GM19035 (cell line): ENCODE measurements around the gene SLC25A42.
"Not testable (repeated sequence)": the region's sequence is repeated elsewhere in the genome, so short reads cannot be mapped to it uniquely, and the experiment has no call there.

ENCODE experiments used
- ATAC-seq: cut with Tn5 transposase; IDR thresholded peaks from one replicate; pipeline ENCODE4 v1.9.1; 2021; ENCODE audit not compliant: unreplicated experiment

Gene SLC25A42

GRCh38 chr19:19102566-19102965 lies 38.8 kb downstream of the SLC25A42 start:
- not testable (repeated sequence) for ATAC-seq

- no peak for ATAC-seq
These were observed 39.4 kb downstream of the SLC25A42 start for GRCh38 chr19:19103167-19103566.

GRCh38 chr19:19105365-19106055 lies 41.7 kb downstream of the SLC25A42 start:
- ATAC-seq = no peak

GRCh38 chr19:19106056-19106551 lies 42.3 kb downstream of the SLC25A42 start:
- ATAC-seq = no peak

- not testable (repeated sequence) for ATAC-seq
These were observed 43.1 kb downstream of the SLC25A42 start for GRCh38 chr19:19106938-19107337.

- no peak for ATAC-seq
These were observed 43.9 kb downstream of the SLC25A42 start for GRCh38 chr19:19107654-19108053.

GRCh38 chr19:19109601-19110000 lies 45.8 kb downstream of the SLC25A42 start:
- ATAC-seq = no peak

- no peak for ATAC-seq
These were observed 46.8 kb downstream of the SLC25A42 start for GRCh38 chr19:19110410-19111135.

- ATAC-seq = no peak
These were observed 47.5 kb downstream of the SLC25A42 start for GRCh38 chr19:19111136-19111835.

DNA sequence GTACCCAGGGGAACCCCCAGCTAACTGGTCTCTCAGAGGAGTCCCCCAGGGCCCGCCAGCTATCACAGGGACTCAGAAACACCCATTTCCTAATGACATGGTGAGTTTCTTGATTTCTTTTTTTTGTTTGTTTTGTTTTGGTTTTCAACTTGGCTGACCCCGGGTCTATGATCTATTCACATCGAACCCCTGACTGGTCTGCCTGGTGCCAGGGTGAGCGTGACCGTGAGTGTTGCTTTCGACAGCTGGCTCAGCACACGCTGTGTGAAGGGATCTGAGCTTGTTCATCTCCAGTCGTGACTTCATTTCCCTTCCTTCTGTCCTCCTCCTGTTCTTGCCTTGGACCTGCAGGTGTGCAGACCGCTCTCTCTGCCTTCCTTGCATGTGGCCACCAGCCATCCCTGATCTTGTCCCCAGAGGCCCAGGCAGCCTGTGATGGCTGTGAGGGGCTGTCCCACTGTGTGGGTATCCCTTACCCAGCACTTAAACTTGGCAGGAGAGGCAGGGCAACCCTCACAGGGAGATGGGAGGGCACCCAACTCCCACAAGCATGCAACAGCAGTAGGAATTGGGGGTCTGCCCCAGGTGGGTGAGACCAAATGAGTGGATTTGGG lies 48.3 kb downstream of the SLC25A42 start:
- no peak for ATAC-seq

GRCh38 chr19:19113040-19113626 lies 49.3 kb downstream of the SLC25A42 start:
- ATAC-seq = no peak

DNA sequence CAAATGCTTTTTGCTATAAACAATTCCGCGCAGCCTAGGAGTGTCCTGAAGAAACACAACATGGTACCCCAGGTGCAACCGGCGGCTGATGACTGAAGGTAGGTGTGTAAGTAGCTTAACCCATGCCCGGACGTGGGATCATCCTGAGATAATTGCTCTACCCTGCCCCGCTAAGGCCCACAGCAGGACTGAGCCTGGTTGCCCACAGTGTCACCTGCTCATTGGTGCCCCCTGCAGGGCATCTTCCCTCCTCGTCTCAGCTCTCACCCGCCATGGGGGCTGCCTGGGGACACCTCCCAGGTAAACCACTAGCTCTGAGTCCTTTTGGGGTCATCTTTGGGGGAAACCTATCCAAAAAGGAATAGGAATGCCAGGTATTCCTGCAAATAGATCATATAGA lies 52.2 kb downstream of the SLC25A42 start:
- no peak for ATAC-seq

DNA sequence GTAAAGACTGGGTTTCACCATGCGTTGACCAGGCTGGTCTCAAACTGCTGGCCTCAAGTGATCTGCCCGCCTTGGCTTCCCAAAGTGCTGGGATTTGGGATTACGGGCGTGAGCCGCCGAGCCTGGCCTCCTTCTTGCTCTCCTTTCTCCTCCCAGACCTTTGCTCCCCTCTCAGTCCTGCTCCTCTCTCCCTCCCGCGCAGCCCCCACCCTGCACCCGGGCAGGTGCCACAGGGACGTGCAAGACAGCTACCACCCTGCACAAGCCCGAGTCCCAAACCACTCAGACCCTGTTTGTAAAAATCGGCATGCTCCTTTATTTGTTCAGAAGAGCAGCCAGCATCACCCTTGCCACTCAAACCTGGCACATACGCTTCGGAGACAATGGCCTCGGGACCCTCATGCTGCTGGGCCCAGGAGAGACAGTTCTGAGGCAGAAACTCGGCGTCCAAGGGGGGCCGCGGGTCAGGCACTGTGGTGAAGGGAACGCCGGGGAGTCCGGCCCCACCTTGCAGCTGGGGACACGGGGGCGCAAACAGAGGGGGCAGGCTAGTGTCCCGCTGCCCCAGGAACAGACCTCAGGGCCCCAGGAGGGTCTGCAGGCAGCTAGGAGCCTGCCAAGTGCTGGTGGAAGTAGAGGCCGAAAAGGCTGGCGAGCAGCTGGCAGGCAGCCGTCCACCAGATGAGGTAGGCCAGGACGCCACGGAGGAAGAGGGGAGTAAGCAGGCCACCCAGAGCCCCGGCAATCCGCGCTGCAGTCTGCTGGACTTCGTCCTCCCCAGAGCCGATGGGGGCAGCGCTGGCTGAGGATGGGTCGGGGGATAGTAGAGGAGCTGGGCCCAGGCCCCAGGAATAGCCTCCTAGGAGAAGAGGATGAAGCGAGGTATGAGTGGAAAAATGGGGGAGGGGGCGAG lies 55.8 kb downstream of the SLC25A42 start:
- ATAC-seq = no peak

- no peak for ATAC-seq
These were observed 56.8 kb downstream of the SLC25A42 start for GRCh38 chr19:19120308-19121231.

DNA sequence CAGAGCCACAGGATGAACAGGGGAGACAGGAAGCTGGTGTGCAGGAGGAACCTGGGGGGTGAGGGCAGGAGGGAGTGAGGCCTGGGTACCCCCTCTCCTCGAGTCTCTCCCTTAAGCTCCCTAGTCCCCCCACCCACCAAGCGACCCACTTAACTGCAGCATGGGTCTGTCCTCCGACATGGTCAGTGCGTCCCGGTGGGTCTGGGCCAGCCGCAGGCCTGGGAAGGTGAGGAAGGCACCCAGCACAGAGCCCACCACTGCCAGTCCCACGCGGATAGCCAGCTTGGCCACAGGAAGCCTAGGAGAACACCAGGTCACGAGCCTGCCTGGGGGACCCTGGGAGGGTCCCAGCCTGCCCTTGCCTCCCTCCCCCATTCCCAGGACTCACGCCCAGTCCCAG lies 57.6 kb downstream of the SLC25A42 start:
- no peak for ATAC-seq

DNA sequence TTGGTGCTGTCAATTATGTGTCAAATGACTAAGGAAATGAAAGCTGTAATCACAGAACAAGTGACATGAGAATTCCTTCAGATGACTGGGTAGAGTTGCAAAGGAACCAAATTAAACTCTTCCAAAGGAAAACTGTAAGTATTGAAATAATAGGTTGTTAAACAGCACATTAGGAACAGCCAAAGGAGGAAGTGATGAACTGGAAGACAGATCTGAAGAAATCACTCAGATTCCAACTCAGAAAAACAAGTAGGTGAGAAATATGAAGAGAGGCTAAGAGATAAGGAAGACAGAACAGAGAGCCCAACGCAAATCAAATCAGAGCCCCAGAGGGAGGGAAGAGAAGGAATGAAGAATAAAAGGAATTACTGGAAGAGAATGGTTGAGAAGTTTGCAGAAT lies 59.1 kb downstream of the SLC25A42 start:
- no peak for ATAC-seq

- no peak for ATAC-seq
These were observed 59.6 kb downstream of the SLC25A42 start for GRCh38 chr19:19123386-19123785.

DNA sequence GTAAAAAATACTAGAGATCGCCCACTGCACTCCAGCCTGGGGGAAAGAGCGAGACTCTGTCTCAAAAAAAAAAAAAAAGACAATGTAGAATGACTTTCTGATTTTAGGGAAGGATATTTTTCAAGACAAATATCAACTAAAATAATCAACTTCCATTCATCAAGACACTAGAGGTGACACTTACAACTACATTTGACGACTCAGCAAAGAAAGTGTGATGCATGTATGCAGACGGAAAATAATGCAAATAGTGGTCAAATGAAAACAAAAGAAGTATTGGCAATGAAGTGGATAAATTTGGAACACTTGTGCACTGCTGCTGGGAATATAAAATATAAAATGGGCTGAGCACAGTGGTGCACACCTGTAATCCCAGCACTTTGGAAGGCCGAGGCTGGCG lies 62.3 kb downstream of the SLC25A42 start:
- no peak for ATAC-seq

DNA sequence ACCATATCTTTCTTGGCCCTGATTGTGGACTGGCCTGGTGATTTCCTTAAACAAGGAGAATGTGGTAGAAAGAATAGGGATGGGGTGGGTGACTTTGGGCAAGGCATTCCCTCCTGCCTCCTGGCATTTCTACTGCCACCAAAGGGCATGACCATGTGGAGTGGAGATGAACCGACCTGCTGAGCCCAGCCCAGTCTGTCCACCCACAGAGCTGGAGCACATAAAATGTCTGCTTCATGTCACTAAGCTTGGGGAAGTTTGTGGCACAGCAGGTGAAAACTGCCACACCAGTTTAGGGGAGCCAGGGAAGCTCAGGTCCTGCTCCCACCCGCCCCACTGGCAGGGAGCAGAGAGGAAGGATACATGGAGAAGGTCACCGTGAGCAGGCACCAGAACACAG lies 68.2 kb downstream of the SLC25A42 start:
- ATAC-seq = no peak
